ENCODE data around the gene DEFB127.
"Not testable (repeated sequence)": the region's sequence is repeated elsewhere in the genome, so short reads cannot be mapped to it uniquely, and the experiment has no call there.

Gene DEFB127

GRCh38 chr20:157154-157553 lies at the start of gene DEFB127:
Gene DEFB127 (plus strand): TSS chr20:157454. CDS start chr20:157545, 91 bp downstream.
- no peak for DNase-seq

- DNase-seq = no peak
These were observed 44.9 kb upstream of the DEFB127 start for GRCh38 chr20:112396-112795.

DNA sequence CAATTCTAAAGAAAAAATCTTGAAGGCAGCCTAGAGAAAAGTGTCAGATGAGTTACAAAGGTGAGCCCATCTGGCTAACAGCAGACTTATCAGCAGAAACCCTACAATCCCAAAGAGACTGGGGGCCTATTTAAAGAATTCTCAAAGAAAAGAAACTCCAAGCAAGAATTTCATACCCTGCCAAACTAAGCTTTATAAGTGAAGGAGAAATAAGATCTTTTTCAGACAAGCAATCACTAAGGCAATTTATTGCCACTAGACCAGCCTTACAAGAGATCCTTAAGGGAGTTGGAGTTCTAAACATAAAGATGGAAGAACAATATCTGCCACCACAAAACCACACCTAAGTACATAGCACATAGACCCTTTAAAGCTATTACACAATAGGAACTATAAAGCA lies 39.7 kb upstream of the DEFB127 start:
- no peak for DNase-seq

DNA sequence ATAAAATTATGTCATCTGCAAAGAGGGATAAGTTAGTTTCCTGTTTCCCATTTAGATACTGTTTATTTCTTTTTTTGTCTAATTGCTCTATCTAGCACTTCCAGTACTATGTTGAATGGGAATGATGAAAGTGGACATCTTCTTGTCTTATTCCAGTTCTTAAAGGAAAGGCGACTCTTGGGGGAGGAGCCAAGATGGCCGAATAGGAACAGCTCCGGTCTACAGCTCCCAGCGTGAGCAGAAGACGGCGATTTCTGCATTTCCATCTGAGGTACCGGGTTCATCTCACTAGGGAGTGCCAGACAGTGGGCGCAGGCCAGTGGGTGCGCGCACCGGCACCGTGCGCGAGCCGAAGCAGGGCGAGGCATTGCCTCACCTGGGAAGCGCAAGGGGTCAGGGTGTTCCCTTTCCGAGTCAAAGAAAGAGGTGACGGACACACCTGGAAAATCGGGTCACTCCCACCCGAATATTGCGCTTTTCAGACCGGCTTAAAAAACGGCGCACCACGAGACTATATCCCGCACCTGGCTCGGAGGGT lies 27.4 kb upstream of the DEFB127 start:
- DNase-seq = not testable (repeated sequence)

DNA sequence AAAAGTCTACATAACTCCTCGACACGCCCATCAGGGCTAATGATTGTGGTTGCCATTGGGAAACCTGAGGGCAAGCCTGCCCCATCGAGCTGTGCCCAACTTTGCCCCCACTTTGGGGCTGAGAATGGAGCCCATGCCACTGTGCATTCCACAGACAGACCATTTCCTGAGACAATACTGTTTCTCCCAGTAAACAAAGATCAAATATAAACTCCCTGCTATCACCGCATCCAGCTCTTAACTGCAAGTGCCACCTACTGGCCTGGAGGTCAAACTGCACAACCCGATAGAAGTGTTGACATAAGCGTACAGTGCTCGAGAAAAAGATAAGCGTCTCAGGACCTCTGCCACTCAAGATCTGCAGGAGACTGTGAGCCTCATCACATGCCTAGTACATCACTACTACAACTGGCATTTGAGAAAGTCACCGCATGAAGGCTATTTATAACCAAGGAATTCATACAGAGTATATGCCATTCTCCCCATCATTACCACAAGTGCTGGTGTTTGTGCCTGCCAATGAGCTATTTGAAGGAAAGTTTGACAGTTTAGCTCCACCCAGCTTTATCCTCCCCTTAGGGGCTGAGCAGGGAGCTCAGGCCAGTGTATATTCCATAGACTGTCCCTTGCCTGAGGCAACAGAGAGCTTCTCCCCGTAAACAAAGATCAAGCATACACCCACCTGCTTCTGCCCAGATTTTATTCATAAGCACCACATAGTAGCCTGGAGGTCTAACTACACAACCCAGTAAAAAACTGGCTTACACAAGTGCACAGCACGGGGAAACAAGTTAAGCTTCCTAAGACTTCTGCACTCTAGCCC lies 19.4 kb upstream of the DEFB127 start:
- peak; percentile 10 for DNase-seq

- no peak for DNase-seq
These were observed 15.0 kb upstream of the DEFB127 start, which contains the start of gene DEFB126 for GRCh38 chr20:142290-142689. Gene DEFB126 (plus strand): TSS chr20:142590. CDS start chr20:142629, 39 bp downstream.

DNA sequence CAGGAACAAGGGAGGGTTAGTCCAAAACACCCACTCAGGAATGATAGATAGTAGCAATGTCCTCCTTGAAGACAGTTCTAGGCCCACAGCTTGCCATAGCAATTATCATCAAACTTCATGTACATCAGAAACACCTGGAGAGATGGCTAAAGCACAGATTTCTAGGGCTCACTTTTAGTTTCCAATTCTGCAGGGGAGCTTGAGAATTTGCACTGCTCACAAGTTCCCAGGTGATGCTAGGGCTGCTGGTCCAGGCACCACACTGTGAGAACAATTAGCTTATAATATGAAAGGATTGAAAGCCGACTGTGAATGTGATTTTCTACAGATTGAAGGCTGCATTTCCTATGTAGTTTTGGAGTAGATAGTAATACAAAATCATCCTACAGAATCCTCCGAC lies 11.4 kb upstream of the DEFB127 start:
- no peak for DNase-seq

- DNase-seq = no peak
These were observed 5.1 kb upstream of the DEFB127 start for GRCh38 chr20:152131-152530.

- no peak for DNase-seq
These were observed 7.4 kb downstream of the DEFB127 start for GRCh38 chr20:164618-165017.

DNA sequence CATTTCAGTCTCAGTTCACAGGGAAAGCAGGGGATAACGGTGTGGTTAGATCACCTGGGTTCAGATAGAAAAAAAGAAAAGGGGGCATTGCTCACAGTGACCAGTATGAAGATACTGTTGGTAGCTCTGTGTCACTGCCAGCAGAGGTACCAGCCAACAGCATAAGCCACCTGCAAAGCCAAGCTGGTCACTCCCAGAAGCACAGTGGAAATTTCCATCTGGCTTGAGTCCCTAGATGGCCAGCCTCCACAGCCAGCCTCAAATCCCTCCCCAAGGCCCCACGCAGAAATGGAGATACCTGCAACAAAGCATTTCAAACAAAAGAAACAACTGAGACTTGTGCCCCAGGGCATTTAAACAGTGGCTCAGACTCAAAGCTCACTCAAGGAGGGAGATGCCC lies 11.6 kb downstream of the DEFB127 start:
- no peak for DNase-seq

DNA sequence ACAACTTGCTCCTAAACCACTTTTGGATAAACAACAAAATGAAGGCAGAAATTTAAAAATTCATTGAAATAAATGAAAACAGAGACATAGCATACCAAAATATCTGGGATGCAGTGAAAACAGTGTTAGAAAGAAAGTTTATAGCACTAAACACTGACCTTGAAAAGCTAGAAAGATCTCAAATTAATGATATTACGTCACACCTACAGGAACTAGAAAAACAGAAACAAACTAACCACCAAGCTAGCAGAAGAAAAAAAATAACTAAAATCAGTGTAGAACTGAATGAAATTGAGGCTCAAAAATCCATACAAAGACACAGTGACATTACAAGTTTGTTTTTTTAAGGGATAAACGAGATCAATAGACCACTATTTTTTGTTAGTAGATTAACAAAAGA lies 27.0 kb downstream of the DEFB127 start:
- no peak for DNase-seq

- DNase-seq = no peak
These were observed 30.5 kb downstream of the DEFB127 start for GRCh38 chr20:187733-188132.

DNA sequence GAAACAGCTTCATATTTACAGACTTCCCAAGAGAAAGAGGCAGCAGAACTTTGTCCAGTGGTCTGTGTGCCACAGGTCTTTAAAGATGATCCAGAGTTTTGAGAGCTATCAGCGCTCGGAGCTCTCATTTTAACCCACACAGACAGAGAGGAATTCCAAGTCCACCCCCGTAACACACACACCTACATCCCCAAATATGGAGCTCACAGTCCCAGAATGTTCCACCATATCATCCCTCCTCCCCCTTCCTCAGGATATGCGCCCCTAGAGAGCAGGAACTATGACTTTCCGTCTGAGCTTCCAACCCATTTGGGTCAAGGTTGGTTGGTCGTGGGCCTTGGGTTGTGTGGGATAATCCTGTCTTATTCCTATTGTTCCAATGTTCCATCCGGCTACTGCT lies 32.4 kb downstream of the DEFB127 start, which contains the start of gene DEFB128:
DEFB128 (minus strand) TSS at position 101 of the 400 bp plus-strand sequence; CDS start at position 13, 88 bp downstream.
- no peak for DNase-seq

- DNase-seq = no peak
These were observed 41.0 kb downstream of the DEFB127 start for GRCh38 chr20:198225-198624.

GRCh38 chr20:199996-200395 lies 42.7 kb downstream of the DEFB127 start:
- no peak for DNase-seq

GRCh38 chr20:203630-204029 lies 46.4 kb downstream of the DEFB127 start:
- DNase-seq = not testable (repeated sequence)
